HepG2 (cell line): ENCODE data around the gene MMP25. TPM values are rescaled to one million over a fixed set of nuclear protein-coding genes. Genes with fewer than 3 reads are reported as not detected.

Source experiments
- ATAC-seq: fragments of 200-7000 bp; cut with Tn5 transposase; 3 replicates; pipeline ENCODE4 v1.9.1; 2020; ENCODE audit warnings: mild to moderate bottlenecking, moderate library complexity
- BruUV-seq: library from RNA; stranded (reverse); fragments of 400-500 nt; replicated peaks from 2 replicates; lab custom pipeline; 2021; lab: Mats Ljungman, UMichigan
- CTCF ChIA-PET: fragments of 300-600 bp; formaldehyde crosslinking; extraction: SDS; loops from one replicate; lab custom pipeline; 2021; ENCODE audit warnings: low total read pairs, inconsistent platforms, low intra/inter-chr PET ratio; lab: Yijun Ruan, JAX
- POLR2A ChIA-PET: fragments of 350-600 bp; sonication (Branson Sonifier 250); formaldehyde crosslinking; loops from one replicate; lab custom pipeline; 2020; ENCODE audit warnings: antibody characterized with exemption, inconsistent platforms; lab: Yijun Ruan, JAX
- DNase-seq: peaks from one replicate; pipeline ENCODE4 v3.0.0-alpha.2; 2015; ENCODE audit warnings: low spot score
- FAIRE-seq: peaks from 3 replicates; lab custom pipeline; 2011; peaks lifted over from hg19 to GRCh38; lab: Jason Lieb, UNC
- H2AFZ ChIP-seq: one replicate; pipeline ENCODE4 v1.6.1; 2011; ENCODE audit warnings: low read length, inconsistent platforms
- H3K27ac ChIP-seq: fragments of 300-600 bp; 3 replicates; pipeline ENCODE4 v1.8.0; 2011; ENCODE audit warnings: mixed run types, mild to moderate bottlenecking, mixed read lengths, low read length, inconsistent platforms; ENCODE audit not compliant: insufficient read depth; ENCODE audit errors: extremely low read length
- H3K27me3 ChIP-seq, 2 experiments: fragments of 200-600 bp in 1 of 2; 2 replicates in 1 of 2; 3 replicates in 1 of 2; pipeline versions ENCODE4 v1.6.0 to v1.8.0; 2011; ENCODE audit warnings: low read length in 2 of 2, mild to moderate bottlenecking in 2 of 2, moderate library complexity in 2 of 2, inconsistent platforms in 1 of 2; ENCODE audit not compliant: insufficient read depth in 2 of 2, control insufficient read depth in 1 of 2
- H3K36me3 ChIP-seq, 2 experiments: fragments of 200-600 bp in 1 of 2; replicated peaks in 1 of 2; 2 replicates in 1 of 2; 3 replicates in 1 of 2; pipeline versions ENCODE4 v1.5.1 to v1.8.0; 2011; ENCODE audit warnings: low read length in 2 of 2, inconsistent platforms in 1 of 2; ENCODE audit not compliant: insufficient read depth in 2 of 2, control insufficient read depth in 1 of 2
- H3K4me1 ChIP-seq: 2 replicates; pipeline ENCODE4 v1.5.1; 2012; ENCODE audit warnings: low read length, inconsistent platforms; ENCODE audit not compliant: insufficient read depth
- H3K4me2 ChIP-seq: 2 replicates; pipeline ENCODE4 v1.6.0; 2011; ENCODE audit warnings: low read depth, low read length, inconsistent platforms
- H3K4me3 ChIP-seq, 3 experiments: fragments of 200-600 bp in 1 of 3; sonication (generic), shearing (Covaris generic) in 1 of 3; replicated peaks in 1 of 3; 2 replicates each; pipeline ENCODE4 v1.5.1; 2011 to 2016; ENCODE audit warnings: low read length in 3 of 3, inconsistent platforms in 2 of 3, low read depth in 2 of 3, mild to moderate bottlenecking in 2 of 3, control low read depth in 1 of 3, mixed read lengths in 1 of 3; ENCODE audit not compliant: insufficient read depth in 1 of 3
- H3K79me2 ChIP-seq: one replicate; pipeline ENCODE4 v1.6.1; 2011; ENCODE audit warnings: low read length, inconsistent platforms; ENCODE audit not compliant: insufficient read depth
- H3K9ac ChIP-seq: 2 replicates; pipeline ENCODE4 v1.6.0; 2011; ENCODE audit warnings: mild to moderate bottlenecking, low read depth, low read length, inconsistent platforms; ENCODE audit not compliant: insufficient read depth
- H3K9me3 ChIP-seq: 2 replicates; pipeline ENCODE4 v1.5.1; 2012; ENCODE audit warnings: mild to moderate bottlenecking, low read length
- H4K20me1 ChIP-seq: 2 replicates; pipeline ENCODE4 v1.6.0; 2011; ENCODE audit warnings: inconsistent platforms, mild to moderate bottlenecking, low read length, moderate library complexity; ENCODE audit not compliant: insufficient read depth
- ARNTL ChIP-seq: sonication (generic); formaldehyde crosslinking; IDR thresholded peaks from 2 replicates; pipeline ENCODE4 v1.4.0; 2020; ENCODE audit warnings: mild to moderate bottlenecking, missing genetic modification reagents
- ATF7 ChIP-seq, 2 experiments: fragments of 450-650 bp in 1 of 2; sonication (generic) in 1 of 2; formaldehyde crosslinking in 1 of 2; IDR thresholded peaks; 2 replicates each; pipeline versions ENCODE4 v1.4.0 to v1.6.1; 2016 to 2020; ENCODE audit warnings: antibody characterized with exemption in 1 of 2, mild to moderate bottlenecking in 1 of 2, missing genetic modification reagents in 1 of 2
- BHLHE40 ChIP-seq: IDR thresholded peaks from 2 replicates; pipeline ENCODE4 v1.6.1; 2011; ENCODE audit warnings: low read length, improper control_type of control experiment
- ELF3 ChIP-seq: IDR thresholded peaks from 2 replicates; pipeline ENCODE4 v1.6.1; 2016; ENCODE audit warnings: missing genetic modification reagents, missing compliant biosample characterization
- FIP1L1 ChIP-seq: fragments of 200-400 bp; formaldehyde crosslinking; IDR thresholded peaks from 2 replicates; pipeline ENCODE4 v1.6.1; 2018; ENCODE audit warnings: low read depth, mild to moderate bottlenecking, low read length, moderate library complexity, borderline replicate concordance; ENCODE audit not compliant: insufficient read depth
- HES4 ChIP-seq: sonication (generic); formaldehyde crosslinking; IDR thresholded peaks from 2 replicates; pipeline ENCODE4 v1.9.0; 2021; ENCODE audit warnings: mild to moderate bottlenecking, missing genetic modification reagents, borderline replicate concordance
- NFYC ChIP-seq: IDR thresholded peaks from 2 replicates; pipeline ENCODE4 v1.6.1; 2016; ENCODE audit warnings: missing genetic modification reagents, missing compliant biosample characterization
- PHF20 ChIP-seq: sonication (generic); formaldehyde crosslinking; IDR thresholded peaks from 2 replicates; pipeline ENCODE4 v1.5.0; 2020; ENCODE audit warnings: mild to moderate bottlenecking, missing genetic modification reagents
- POLR2AphosphoS2 ChIP-seq: IDR thresholded peaks from 2 replicates; pipeline ENCODE4 v1.6.1; 2011; ENCODE audit warnings: low read depth, low read length, improper control_type of control experiment
- SIN3A ChIP-seq: IDR thresholded peaks from 2 replicates; pipeline ENCODE4 v1.6.1; 2011; ENCODE audit warnings: low read depth, mild to moderate bottlenecking, control low read depth, low read length, borderline replicate concordance
- SMAD9 ChIP-seq: sonication (generic); formaldehyde crosslinking; IDR thresholded peaks from 2 replicates; pipeline ENCODE4 v1.5.1; 2020; ENCODE audit warnings: mild to moderate bottlenecking, missing genetic modification reagents
- TAF1 ChIP-seq: sonication (generic); formaldehyde crosslinking; IDR thresholded peaks from 2 replicates; pipeline ENCODE4 v1.4.0; 2020; ENCODE audit warnings: missing genetic modification reagents
- TBL1XR1 ChIP-seq: fragments of 150-350 bp; IDR thresholded peaks from 2 replicates; pipeline ENCODE4 v1.6.1; 2014; ENCODE audit warnings: borderline replicate concordance, low read length; ENCODE audit not compliant: partially characterized antibody
- TEAD2 ChIP-seq: sonication (generic); formaldehyde crosslinking; IDR thresholded peaks from 2 replicates; pipeline ENCODE4 v1.9.0; 2021; ENCODE audit warnings: missing genetic modification reagents
- ZBTB20 ChIP-seq: sonication (generic); formaldehyde crosslinking; IDR thresholded peaks from 2 replicates; pipeline ENCODE4 v1.8.1; 2023; ENCODE audit warnings: missing genetic modification reagents, low read depth, mild to moderate bottlenecking, borderline replicate concordance
- ZBTB21 ChIP-seq: sonication (generic); formaldehyde crosslinking; IDR thresholded peaks from 2 replicates; pipeline ENCODE4 v1.4.0; 2020; ENCODE audit warnings: missing genetic modification reagents
- ZFP82 ChIP-seq: sonication (generic); formaldehyde crosslinking; IDR thresholded peaks from 2 replicates; pipeline ENCODE4 v1.5.1; 2020; ENCODE audit warnings: mild to moderate bottlenecking, missing genetic modification reagents, borderline replicate concordance
- ZKSCAN1 ChIP-seq: fragments of 150-350 bp; IDR thresholded peaks from 2 replicates; pipeline ENCODE4 v1.6.1; 2014; ENCODE audit warnings: low read length
- ZNF121 ChIP-seq: sonication (generic); formaldehyde crosslinking; IDR thresholded peaks from 2 replicates; pipeline ENCODE4 v1.5.0; 2020; ENCODE audit warnings: mild to moderate bottlenecking, missing genetic modification reagents
- ZNF337 ChIP-seq: sonication (generic); formaldehyde crosslinking; IDR thresholded peaks from 2 replicates; pipeline ENCODE4 v1.5.1; 2020; ENCODE audit warnings: missing genetic modification reagents, low read depth, mild to moderate bottlenecking, borderline replicate concordance
- ZNF552 ChIP-seq: sonication (generic); formaldehyde crosslinking; IDR thresholded peaks from 2 replicates; pipeline ENCODE4 v1.9.0; 2022; ENCODE audit warnings: missing genetic modification reagents, mild to moderate bottlenecking, borderline replicate concordance
- ZNF614 ChIP-seq: IDR thresholded peaks from 2 replicates; pipeline ENCODE4 v1.6.1; 2018; ENCODE audit warnings: missing biosample characterization, missing genetic modification reagents, inconsistent platforms, borderline replicate concordance
- ZSCAN31 ChIP-seq: sonication (generic); formaldehyde crosslinking; IDR thresholded peaks from 2 replicates; pipeline ENCODE4 v1.5.0; 2020; ENCODE audit warnings: low read depth, mild to moderate bottlenecking, missing genetic modification reagents
- WGBS: methylation state at CpG from one replicate; pipeline ENCODE4 v1.1.6; 2017; ENCODE audit warnings: low lambda C conversion rate; 5-methylcytosine and 5-hydroxymethylcytosine counted together
- in situ Hi-C: cut with HindIII; loops from 2 replicates; pipeline ENCODE4 v1.10.0; 2017; ENCODE audit warnings: low pct_unique_long_range_greater_than_20kb; ENCODE audit not compliant: extremely low pct_ligation_motif_present
- intact Hi-C: fragments of 100-400 bp; cut with micrococcal nuclease; formaldehyde crosslinking; loops from one replicate; pipeline ENCODE4 v1.10.0; 2022; ENCODE audit not compliant: unreplicated experiment
- polyA plus RNA-seq, 8 experiments: library from polyadenylated mRNA; depleted of rRNA in 3 of 8; stranded (reverse) in 7 of 8; unstranded in 1 of 8; fragments of >200 nt; fragmentation: Illumina TruSeq in 4 of 8; extraction: Trizol in 4 of 8; gene quantifications; 2 replicates each; pipeline versions ENCODE4 v1.2.1 to v1.2.3, GENCODE V29; 2011 to 2016; ENCODE audit warnings: low read depth in 4 of 8, missing spikeins in 1 of 8, mixed read lengths in 1 of 8; ENCODE audit not compliant: insufficient read depth in 1 of 8
- total RNA-seq, 5 experiments: library from RNA; depleted of rRNA; stranded (reverse); fragments of >200 nt; fragmentation: Illumina TruSeq; extraction: Trizol; gene quantifications; 2 replicates each; pipeline ENCODE4 v1.2.3, GENCODE V29; 2016; ENCODE audit warnings: low read depth in 1 of 5
- TF ChIP-seq, protein P1 (sequence below): sonication (generic); formaldehyde crosslinking; IDR thresholded peaks from 2 replicates; pipeline ENCODE4 v1.5.0; 2020; ENCODE audit warnings: missing genetic modification reagents

MMP25 gene
- total and polyA plus RNA-seq, 2 of the 13 experiments (the other 11 are each of a cell fraction or from before 2014, with no cell fraction given) = 0.04 to 0.08 TPM

DNA sequence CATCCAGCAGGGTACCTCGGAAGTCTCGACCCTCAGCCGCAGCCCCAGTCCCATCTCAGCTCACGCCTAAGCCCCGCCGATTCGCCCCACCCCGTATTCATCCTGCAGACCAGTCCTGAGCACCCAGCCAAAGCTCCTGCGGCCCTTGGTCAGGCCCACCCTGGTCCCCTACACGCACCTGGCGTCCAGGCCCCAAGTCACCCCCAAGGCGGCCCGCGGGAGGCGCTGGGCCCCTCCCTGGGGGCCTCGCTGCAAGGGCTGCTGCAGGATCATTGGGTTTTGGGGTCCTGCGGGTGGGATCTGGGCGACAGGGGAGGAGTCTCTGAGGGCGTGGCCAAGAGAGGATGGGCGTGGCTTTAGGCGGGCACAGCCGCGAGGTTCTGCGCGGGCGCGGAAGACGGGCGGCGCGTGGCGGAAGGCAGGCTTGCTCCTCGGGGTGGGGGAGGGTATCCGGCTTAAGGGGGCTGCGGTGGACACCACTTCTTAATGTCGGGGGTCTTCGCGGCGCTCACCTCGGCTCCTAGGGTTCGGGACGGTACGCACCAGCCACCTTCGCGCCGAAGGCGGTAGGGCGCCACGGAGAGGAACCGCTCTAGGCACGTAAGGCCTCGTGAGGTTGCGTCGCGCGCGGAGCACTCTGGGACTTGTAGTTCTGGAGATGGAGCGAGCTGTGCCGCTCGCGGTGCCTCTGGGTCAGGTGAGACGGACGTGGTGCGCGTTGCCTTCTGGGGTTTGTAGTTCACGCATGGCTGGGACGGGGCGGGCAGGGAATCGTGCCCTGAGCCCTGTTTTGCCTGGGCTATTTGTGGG lies 22.5 kb upstream of the MMP25 start, which contains the start of the genes HCFC1R1 and THOC6:
Gene HCFC1R1 (minus strand): TSS at position 274 of the 810 bp plus-strand sequence. CDS start 1 bp downstream, at position 273.
Gene THOC6 (plus strand): TSS at position 367 of the 810 bp plus-strand sequence. CDS start 292 bp downstream, at position 659.
- intact Hi-C loops (loop anchor here (1.0 kb wide), 1 partner anchor 20 kb away; no protein-coding TSS in a partner anchor), in situ Hi-C loops (no loop called here)
- FAIRE-seq (peak; percentile 98), DNase-seq (peak; percentile 96), ATAC-seq (peak; percentile 66)
- Histone ChIP-seq H3K36me3 (peaks cover 16 to 17% of the 10 kb centered on the region in 2 experiments; a peak in 4 of 5 replicates), H3K4me2 (peak within 1 kb of the TSS; percentile 85), H3K4me1 (peaks cover 50% of the 10 kb centered on the region), H3K27ac (peak within 1 kb of the TSS; percentile 93), H2AFZ (no peak within 1 kb of the TSS), H4K20me1 (peaks cover 31% of the 10 kb centered on the region; the same call in 1 of the 2 replicates), H3K9me3 (no peaks in the 10 kb centered on the region), H3K4me3 (peak within 1 kb of the TSS; percentile 62 to 93 (median 65)), H3K27me3 (peaks cover 0 to 4% of the 10 kb centered on the region in 2 experiments; a peak in 3 of 5 replicates), H3K9ac (peak within 1 kb of the TSS; percentile 99), H3K79me2 (peaks cover 5% of the 10 kb centered on the region)
- BruUV-seq = TSS peak; percentile 41
- CTCF ChIA-PET = no interaction called here
- POLR2A ChIA-PET = interaction anchor here (0.9 to 18.8 kb wide), 17 partner anchors 8 to 272 kb away, joined by 3 to 750 read pairs (median 4); partner anchors contain the start of genes CLDN9, IL32, KREMEN2 and PKMYT1
- 0% methylated on average over 16 of the region's 69 CpGs for WGBS
- TF ChIP-seq ZNF337 (CRISPR knock-in tag) (peak; percentile 63; the same call in 1 of the 2 replicates), SIN3A (peak; percentile 54; the same call in 1 of the 2 replicates), ZNF614 (peak; percentile 88), PHF20 (CRISPR knock-in tag) (peak; percentile 30; the same call in 1 of the 2 replicates), ZBTB20 (CRISPR knock-in tag) (peak; percentile 83; the same call in 1 of the 2 replicates), NFYC (CRISPR knock-in tag) (peak; percentile 60), POLR2AphosphoS2 (peak; percentile 98), TAF1 (peak; percentile 75; the same call in 1 of the 2 replicates), ATF7 (IDR thresholded peaks at IDR 0.05) (no peak), ATF7 (CRISPR knock-in tag; IDR thresholded peaks at IDR 0.05) (peak; percentile 67; the same call in 1 of the 2 replicates), ZNF552 (CRISPR knock-in tag) (0 out of 2 replicates have a peak, but pooled peaks have one; percentile 61), ZNF121 (0 out of 2 replicates have a peak, but pooled peaks have one; percentile 39), ZKSCAN1 (no peak), SMAD9 (CRISPR knock-in tag) (no peak), ZSCAN31 (peak; percentile 83; the same call in 1 of the 2 replicates), ZBTB21 (no peak; the same call in 1 of the 2 replicates), ELF3 (CRISPR knock-in tag) (peak; percentile 83), BHLHE40 (peak; percentile 70), HES4 (CRISPR knock-in tag) (peak; percentile 58; the same call in 1 of the 2 replicates), ZFP82 (0 out of 2 replicates have a peak, but pooled peaks have one; percentile 23), ARNTL (CRISPR knock-in tag) (peak; percentile 81), FIP1L1 (peak; percentile 90; the same call in 1 of the 2 replicates), TBL1XR1 (peak; percentile 56), TEAD2 (no peak)
- TF ChIP-seq, protein P1, sequence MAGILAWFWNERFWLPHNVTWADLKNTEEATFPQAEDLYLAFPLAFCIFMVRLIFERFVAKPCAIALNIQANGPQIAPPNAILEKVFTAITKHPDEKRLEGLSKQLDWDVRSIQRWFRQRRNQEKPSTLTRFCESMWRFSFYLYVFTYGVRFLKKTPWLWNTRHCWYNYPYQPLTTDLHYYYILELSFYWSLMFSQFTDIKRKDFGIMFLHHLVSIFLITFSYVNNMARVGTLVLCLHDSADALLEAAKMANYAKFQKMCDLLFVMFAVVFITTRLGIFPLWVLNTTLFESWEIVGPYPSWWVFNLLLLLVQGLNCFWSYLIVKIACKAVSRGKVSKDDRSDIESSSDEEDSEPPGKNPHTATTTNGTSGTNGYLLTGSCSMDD (CRISPR knock-in tag) = no peak
